ENCODE results near the gene KLF13.

KLF13 gene
- total RNA-seq: 71.1 to 264 (median 154) reads per million in 17 experiments

DNA sequence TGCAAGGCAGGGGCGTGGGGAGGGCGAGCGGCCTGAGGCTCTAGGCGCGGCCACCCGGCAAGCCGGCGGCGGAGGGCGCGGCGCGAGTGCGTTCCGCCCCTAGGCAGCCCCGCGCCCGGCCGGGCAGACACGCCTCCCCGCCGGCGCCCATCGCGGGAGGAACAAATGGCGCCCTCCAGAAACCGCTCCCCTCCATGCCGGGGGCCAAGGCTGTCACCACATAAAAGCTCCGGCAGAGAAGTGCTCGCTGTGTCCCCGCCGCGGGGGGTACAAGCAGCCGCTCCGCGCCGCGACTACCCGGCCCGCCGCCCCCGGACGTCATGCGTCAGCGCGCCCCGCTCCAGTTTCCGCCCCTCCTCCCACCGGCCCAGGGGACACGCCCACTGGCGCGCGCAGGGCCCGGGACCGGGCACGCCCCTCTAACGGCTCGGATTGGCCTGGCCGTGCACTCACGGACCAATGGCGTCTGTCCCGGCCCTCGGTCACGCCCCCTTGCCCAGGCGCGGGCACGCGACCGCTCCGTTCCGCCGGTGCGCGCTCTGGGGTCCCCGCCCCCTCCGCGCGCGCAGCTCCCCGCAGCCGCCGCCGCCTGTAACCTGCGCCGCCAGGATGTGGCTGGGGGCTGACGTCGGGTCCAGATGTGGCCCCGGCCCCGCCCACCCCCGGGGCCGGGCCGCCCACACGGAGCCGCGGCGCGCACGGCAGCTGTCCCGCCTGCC is at the start of gene KLF13:
Gene KLF13, plus strand, starts transcription at position 680 of the 719 bp plus-strand sequence. CDS start 378 bp downstream, outside the sequence.
- DNase-seq: peak; percentile 99 to 100 (median 100)

- DNase-seq: no peak
Measured at GRCh38 chr15:31277335-31278060, 49.1 kb upstream of the KLF13 start.

- DNase-seq: no peak
Measured at GRCh38 chr15:31278061-31278445, 48.6 kb upstream of the KLF13 start.

GRCh38 chr15:31278544-31279220 is 48.0 kb upstream of the KLF13 start:
- DNase-seq: no peak

DNA sequence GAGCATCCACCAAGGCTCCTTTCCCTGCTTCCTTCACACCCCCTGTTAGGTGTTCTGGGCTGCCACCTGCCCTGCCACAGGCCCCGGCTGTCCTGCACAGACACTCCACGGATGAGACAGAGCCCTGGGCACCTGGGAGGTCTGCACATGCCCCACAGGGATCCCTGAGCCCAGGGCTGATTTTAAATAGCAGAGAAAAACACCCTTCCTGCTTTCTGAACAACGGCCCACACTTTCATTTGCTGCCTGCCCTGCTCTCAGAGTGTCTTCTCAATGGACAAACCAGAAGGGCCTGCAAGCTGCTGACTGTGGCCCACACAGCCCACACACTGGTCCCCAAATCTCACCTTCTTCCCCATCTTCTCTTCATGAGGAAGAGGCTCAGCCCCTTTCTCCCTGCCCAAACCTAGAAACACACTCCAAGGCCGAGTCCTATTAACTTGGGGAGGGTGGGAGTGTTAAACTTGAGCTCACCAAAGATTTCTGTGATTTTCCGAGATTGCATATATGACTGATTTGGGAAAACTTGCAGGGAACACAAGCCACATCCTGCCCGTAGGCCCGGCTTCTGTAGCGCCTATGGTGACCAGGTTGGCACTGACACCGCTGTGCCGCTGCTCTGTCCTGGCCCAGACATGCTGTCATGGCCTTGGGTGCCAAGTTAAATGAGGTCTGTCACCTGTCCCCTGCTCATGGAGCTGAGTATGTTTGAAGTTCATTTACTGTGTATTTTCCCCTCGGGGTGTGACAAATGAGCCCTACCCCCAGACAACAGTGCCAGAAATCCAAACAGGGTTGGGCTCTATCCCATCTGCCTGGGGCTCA is 47.2 kb upstream of the KLF13 start:
- no peak for DNase-seq

- DNase-seq: no peak
Measured at GRCh38 chr15:31280046-31280830, 46.4 kb upstream of the KLF13 start.

DNA sequence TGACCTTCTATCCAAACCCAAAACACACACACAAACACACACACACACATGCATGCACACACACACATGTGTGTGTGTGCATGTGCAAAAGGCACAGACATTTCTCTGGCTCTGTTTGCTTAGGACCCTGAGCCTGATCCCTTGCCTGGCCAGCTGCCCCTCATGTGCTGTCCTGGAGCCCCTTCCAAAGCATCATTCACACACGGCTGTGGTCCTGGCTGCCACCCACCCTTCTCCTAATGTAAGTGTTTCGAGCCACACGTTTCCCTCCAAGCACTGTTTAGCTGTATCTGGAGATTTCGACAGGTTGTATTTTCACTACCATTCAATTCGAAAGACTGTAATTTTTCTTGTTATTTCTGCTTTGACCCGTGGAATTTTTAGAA is 45.8 kb upstream of the KLF13 start:
- no peak for DNase-seq

DNA sequence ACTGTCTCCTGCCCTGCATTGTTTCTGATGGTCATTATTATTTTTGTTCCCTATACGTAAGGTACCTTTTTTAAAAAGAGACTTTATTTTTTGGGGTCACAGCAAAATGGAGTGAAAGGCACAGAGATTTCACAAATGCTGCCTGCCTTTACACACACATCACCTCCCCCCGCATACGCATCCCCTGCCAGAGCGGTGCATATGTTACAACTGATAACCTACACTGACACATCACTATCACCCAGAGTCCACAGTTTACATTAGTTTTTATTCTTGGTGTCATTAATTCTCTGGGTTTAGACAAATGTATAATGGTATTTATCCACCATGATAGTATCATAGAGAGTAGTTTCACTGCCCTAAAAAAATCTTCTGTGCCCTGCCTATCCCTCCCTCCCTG is 43.6 kb upstream of the KLF13 start:
- no peak for DNase-seq

GRCh38 chr15:31285772-31286261 is 40.8 kb upstream of the KLF13 start:
- no peak for DNase-seq

- no peak for DNase-seq
Measured at GRCh38 chr15:31291048-31291578, 35.5 kb upstream of the KLF13 start.

- DNase-seq: no peak
Measured at GRCh38 chr15:31292391-31293015, 34.1 kb upstream of the KLF13 start.

- peak in 1 of 4 experiments; percentile 17 for DNase-seq
Measured at GRCh38 chr15:31293655-31294054, 33.0 kb upstream of the KLF13 start.

- no peak for DNase-seq
Measured at GRCh38 chr15:31294067-31294466, 32.6 kb upstream of the KLF13 start.

GRCh38 chr15:31295658-31296057 is 31.0 kb upstream of the KLF13 start:
- DNase-seq: no peak

DNA sequence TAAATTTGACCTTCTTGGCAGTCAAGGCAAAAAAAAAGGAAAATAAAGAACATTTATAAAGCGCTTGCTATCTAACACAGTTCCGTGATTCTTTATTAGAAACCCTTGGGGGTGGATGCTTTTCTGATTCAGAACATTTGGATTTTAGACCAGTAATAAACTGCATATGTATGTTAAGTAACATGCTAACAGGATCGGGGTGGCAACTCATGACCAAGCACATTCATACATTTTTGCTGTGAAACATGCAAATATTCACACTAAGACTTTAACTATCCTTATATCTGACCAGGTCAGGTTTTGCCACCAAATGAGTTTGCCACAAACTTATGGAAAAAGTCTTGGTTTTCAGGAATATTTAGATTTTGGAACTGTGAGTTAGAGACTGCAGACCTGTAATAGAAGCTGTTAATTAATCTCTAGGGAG is 30.4 kb upstream of the KLF13 start:
- DNase-seq: no peak

DNA sequence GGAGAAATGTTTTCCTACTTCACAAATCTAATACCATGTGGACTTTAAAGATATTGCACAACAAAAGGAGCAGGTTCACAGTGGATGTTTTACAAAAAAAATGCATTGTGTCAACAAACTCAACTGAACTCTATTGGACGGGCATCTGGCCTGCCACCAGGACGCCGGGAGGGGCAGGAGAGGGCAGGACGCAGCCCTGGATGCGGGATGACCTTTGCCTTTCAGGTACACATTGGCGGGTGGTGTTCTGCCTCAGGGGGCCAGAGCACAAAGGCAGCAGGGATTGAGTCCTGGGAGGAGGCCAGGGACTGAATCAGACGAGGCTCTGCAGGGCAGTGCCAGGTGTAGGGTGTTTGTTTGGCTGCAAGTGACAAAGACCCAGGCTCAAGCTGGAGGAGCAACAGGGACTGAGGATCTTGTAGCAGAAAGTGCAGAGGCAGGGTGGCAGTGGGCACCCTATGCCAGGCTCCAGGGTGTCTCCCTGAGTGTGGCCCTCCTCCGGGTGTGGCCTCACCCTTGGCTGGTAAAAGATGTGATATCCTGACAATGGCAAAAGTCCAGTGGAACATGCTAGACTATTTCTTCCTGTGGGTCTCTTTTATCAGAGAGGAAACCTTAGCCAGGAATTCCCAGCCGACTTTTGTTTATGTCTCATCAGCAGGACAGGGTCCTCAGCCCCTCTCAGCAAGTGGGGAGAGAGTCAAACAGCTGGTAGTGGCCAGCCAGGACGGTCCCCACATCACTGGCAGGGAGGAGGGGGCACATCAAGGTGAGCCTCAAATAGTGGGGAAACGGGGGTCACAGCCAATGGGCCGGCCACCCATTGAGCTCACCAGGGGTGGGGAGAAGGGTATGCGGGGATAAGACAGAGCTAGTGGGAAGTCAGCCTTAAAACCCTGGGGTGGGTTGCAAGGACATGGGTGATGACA is 29.7 kb upstream of the KLF13 start:
- no peak for DNase-seq

DNA sequence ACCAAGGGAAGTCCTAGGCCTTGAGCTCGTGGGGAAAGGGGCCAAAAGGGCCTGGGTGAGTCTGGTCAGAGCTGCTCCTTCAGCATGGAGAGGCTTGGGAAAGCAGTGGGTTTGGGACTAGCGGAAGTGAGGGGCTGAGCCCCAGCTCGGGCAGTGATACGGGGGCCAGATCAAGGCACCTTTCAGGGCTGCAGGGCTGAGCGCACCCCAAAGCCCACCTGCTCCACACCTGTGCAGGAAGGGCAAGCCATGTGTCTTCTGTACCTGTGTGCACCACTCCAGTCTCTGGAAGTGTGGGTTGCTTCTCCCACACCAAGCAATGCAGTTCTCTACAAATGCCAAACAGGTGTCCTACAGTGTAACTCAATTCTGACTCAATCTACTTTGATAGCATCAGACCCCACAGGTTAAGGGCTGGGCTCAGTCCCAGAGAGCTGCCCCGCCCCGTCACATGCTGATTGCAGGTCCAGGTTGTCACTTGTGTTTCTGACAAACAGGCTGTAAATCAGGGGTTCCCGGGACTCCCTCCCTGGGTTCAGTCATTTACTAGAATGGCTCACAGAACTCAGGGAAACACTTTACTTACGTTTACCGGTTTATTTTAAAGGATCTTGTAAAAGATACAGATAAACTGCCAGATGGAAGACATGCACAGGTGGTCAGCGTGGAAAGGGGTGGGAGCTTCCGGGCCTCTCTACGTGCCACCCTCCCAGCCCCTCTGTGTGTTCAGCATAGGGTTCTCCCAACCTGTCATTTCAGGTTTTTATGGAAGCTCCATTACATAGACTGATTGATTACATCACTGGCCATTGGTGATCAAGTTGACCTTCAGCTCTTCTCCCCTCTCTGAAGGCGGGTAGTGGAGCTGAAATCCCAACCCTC is 28.8 kb upstream of the KLF13 start:
- no peak for DNase-seq

DNA sequence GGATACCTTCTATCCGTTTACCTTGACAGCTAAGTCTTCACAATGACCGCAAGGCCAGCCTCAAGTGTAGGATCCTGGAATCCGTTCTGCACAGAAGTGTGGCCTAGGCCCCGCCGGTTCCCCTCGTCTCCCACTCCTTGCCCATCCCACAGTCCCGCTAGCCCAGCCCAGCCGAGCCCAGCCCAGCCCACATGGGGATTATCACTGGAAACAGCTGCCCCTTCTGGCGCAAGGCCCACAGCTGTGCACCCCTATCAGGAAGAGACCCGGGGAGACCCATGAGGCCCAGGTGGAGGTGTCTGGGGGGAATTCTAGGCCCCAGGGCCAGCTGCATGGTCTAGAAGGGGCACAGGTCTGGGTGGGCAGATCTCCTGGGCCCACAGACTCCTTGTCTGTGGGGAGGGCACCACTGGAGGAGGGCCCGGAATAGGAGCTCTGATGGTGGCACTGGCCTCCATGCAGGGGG is 27.9 kb upstream of the KLF13 start:
- DNase-seq: no peak

Data from suppressor macrophage (primary cell).